GM12801 (cell line): ENCODE data around the gene TMEM201.

Experiments used
- TF ChIP-seq, protein P1 (sequence below): IDR thresholded peaks from one replicate; pipeline ENCODE4 v1.5.1; 2011; ENCODE audit warnings: control low read depth; ENCODE audit not compliant: insufficient read length; ENCODE audit errors: extremely low read depth

Gene TMEM201

DNA sequence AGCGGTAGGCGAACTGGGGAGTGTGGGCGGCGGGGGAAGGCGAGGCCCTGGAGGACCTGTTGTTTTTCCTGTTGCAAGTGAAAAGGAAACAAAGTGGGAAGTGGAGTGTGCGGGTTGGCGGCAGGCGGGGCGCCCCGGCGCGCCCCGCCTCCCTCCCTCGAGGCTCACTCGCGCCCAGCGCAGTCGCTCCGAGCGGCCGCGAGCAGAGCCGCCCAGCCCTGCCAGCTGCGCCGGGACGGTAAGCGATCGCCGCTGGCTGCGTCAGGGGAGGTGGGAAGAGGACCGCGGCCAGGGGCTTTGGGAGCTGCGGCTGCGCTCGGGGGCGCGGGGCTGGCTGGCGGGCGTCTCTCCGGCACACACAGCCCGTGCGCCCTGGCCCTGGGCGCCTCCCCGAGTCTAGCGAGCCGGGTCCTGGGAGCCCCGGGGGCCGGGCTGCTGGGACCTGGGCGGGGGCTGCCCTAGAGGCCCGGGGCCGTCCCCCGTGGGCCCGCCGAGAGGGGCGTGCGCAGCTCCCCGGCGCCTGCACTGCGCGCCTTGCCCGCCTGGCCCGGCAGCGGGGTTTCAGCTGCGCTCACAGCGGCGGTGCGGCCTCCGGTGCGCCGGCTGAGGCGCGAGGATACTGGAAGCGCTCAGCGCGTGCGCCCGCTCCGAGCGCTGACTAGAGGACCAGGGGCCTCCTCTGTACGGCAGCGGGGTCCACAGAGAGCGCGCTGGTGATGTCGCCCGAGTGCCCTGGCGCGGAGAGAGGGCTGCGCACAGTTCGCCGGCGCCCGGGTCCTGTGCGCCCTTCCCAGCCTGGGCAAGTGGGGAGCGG is 63.1 kb downstream of the TMEM201 start, which contains the start of gene PIK3CD:
Gene PIK3CD (plus strand): TSS at position 167 of the 814 bp plus-strand sequence. CDS start 58,725 bp downstream, outside the sequence.
- TF ChIP-seq, protein P1, sequence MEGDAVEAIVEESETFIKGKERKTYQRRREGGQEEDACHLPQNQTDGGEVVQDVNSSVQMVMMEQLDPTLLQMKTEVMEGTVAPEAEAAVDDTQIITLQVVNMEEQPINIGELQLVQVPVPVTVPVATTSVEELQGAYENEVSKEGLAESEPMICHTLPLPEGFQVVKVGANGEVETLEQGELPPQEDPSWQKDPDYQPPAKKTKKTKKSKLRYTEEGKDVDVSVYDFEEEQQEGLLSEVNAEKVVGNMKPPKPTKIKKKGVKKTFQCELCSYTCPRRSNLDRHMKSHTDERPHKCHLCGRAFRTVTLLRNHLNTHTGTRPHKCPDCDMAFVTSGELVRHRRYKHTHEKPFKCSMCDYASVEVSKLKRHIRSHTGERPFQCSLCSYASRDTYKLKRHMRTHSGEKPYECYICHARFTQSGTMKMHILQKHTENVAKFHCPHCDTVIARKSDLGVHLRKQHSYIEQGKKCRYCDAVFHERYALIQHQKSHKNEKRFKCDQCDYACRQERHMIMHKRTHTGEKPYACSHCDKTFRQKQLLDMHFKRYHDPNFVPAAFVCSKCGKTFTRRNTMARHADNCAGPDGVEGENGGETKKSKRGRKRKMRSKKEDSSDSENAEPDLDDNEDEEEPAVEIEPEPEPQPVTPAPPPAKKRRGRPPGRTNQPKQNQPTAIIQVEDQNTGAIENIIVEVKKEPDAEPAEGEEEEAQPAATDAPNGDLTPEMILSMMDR, result no peak

DNA sequence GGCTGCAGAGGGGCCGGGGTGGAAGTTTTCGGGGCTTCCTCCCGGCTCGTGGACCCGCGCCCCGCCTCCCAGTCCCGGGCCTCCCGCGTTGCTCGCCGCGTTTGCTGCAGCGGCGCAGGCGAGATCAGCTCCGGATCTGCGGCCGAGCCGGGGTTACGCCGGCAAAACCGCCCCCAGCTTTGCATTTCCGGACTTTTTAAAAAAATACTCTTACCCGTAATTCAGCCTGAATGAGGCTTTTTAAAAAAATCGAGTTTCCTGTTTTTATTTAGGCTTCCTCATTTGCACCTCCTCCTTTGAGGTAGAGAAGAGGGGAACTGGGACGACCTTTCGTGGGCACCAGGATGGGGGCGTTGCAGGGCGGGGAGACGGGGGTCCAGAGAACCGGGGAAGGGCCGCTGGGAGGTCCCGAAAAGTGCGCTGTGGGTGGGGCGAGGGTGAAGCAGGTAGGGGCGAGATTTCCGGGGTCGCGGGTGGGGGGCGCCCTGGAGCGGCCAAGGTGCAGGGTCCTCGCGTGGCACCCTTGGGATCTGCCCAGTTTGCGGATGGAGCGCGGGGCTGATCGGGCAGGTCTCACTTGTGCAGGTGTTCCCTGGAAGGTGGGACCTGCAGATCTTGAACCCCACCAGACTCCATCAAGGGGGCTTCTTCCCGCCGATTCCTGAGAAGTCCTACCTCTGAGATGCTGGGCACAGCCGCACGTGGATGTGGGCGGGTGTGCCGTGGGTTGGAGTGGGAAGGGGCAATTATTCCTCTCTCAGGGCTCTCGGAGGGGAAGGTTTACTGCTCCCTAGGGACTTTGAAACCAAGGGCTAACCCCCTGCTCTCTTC is 63.9 kb downstream of the TMEM201 start:
- TF ChIP-seq, protein P1, result no peak

DNA sequence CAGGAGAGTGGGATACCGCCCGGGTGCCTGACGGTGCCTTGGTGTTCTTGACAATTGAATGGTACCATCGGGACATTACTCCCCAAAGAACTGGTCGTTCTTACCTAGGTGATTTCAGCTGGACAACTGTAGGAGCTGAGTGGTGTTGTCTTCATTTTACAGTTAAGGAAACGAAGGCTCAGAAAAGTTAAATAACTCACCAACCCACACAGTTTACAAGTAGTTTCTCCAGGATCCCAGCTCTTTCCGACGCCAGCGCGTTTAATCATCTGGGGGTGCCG is 64.4 kb downstream of the TMEM201 start:
- TF ChIP-seq, protein P1, result no peak

DNA sequence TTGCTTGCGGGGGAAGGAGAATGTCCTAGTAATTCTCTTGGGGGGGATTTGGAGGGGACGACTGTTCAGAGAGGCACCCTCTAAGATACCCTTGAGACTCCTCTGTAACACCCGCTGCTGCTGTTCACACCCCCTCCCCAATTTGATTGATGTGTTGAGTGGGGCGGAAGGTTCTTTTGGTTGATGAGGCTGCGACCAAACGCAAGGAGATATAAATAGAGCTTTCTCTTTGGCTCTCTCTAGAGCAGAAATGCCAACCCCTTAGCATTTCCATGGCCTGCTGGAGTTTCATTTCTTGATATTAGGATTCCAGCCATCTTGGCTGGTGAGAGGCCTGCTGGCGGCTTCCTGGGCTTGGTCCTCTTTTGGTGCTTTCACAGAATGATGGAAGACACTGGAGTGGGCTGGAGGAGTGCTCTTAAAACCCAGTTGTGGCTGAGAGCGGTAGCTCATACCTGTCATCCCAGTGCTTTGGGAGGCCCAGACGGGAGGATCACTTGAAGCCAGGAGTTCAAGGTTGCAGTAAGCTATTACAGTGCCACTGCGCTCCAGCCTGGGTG is 64.9 kb downstream of the TMEM201 start:
- TF ChIP-seq, protein P1, result no peak

DNA sequence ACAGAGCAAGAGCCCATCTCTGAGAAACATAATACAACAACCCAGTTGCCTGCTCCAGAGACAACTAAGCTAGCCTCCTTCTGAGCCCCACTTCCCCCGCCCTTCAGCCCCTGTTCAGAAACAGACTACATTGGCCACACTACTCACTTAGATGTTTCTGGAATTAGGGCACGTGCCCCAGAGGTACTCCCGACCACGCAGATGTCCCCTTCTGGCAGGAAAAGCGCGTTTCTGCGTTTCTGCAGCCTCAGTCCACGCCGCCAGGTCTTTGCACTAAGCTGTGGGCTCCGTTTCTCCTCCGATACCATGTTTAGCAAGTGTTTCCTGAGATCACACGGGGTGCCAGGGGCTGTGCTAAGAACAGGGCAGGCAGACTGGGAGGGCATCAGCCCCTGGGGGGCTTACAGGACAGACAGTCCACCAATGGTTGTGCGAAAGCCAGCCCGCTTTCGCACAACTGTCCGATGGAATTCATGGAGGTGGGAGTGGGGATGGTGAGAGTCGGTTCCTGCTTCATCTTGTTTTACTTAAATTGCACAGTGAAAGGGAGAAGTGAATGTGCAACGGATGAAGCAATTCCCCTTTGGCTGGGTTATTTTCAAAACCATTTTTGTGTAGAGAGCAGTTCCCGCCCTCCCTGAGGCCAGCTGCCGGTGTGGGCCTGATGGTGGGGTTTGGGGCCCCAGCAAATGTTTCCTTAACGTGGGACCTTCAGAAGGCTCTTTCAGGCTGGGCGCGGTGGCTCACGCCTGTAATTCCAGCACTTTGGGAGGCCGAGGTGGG is 65.5 kb downstream of the TMEM201 start:
- TF ChIP-seq, protein P1, result no peak

DNA sequence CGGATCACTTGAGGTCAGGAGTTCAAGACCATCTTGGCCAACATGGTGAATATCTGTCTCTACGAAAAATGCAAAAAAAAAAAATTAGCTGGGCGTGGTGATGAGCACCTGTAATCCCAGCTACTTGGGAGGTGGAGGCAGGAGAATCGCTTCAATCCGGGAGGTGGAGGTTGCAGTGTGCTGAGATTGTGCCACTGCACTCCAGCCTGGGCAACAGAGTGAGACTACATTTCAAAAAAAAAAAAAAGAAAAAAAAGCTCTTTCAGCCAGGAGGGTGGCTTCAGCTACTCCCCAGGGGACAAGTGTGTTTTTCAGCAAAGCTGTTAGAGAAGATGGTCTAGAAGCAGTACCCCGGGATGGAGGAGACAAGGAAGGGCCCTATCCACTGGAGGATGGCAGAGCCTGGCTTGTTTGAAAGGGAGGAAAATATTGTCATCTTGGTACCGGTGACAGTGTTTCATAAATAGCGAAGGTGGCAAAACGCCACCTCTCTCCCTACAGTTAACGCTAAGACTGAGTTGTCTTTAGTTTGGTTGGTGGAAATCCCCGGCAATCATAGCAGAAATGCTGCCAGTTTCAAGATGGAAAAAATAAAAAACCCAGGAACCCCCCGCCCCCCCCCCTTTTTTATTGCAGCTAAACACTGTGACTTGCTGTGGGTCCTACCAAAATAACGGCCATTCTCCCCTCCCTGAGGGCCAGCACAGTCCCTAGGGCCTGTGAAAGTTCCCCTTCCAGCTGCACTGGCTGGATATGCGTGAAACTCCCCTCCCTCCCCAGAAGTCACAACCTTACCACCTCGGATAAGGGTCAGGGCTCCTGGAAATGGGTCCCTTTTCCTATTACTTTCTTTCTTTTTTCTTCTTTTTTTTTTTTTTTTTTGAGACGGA is 66.4 kb downstream of the TMEM201 start:
- TF ChIP-seq, protein P1, result no peak
